HTERT RPE-1 (cell line): Measurements from ENCODE around the gene TBC1D22A.

Source experiments
- in situ Hi-C: fragments of 300-500 bp; cut with MboI; formaldehyde crosslinking; loops from 4 replicates; pipeline ENCODE4 v1.14.3; 2020; ENCODE audit warnings: low sequenced_read_pairs

Gene TBC1D22A

DNA sequence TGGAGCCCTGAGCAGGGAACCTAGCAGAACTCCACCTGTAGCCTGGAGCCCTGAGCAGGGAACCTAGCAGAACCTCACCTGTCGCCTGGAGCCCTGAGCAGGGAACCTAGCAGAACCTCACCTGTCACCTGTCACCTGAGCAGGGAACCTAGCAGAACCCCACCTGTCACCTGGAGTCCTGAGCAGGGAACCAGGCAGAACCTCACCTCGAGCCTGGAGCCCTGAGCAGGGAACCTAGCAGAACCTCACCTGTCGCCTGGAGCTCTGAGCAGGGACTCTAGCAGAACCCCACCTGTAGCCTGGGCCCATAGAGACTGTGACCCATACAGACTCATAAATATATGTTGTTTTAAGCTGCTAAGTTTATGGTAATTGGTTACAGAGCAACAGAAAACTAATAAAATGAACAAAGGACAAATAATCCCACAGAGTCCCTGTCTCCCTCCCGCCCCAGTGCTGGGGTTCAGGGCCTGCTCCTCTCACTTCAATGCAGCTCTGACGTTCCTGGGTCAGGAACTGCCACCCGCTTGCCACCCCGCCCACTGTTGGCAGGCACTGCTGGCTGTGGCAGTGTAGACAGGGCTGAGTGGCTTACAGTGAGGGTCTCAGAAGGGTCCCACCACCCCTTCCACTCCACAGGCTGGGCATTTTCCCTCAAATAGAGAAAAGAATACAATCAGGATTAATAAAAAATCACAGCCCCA is 259.1 kb downstream of the TBC1D22A start:
- in situ Hi-C loops: no loop called here

- in situ Hi-C loops: no loop called here
Observed at GRCh38 chr22:47022075-47022473, 259.6 kb downstream of the TBC1D22A start.

DNA sequence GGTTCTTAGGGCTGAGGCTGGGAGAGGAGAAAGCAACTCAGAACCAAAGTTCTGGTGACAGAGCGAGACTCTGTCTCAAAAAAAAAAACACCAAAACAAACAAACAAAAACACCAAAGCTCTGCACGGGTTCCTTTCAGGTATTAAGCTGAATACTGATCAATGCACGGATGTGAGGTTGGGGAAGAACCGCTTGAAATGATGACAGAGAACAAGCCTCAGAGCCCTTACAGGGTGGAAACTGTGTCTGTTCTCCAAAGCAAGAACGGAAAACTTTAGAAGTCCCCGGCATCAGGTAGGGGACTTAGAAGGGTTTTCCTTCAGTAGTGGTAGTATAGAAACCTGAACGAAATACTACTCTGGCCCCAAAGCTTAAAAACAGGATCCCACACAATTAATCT is 260.0 kb downstream of the TBC1D22A start:
- in situ Hi-C loops: no loop called here

GRCh38 chr22:47023871-47024270 is 261.4 kb downstream of the TBC1D22A start:
- in situ Hi-C loops: no loop called here

DNA sequence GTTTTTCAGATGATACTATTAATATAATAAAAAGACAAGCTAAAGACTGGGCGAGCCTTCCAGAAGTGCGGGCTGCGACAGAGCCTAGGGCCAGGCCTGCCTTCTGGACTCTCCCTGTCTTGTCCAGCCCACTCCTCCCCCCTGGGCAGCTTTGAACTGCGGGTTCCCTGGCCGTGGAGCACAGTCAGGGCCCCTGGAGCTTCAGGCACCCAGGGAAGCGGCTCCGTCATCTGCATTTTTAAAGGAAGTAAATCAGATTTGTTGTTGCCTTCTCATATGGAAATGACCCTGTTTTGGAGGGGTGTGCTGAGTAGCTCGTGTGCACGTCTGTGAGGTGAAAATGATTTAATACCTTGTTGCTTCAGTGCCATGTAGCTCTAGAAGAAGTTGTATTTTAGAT is 265.3 kb downstream of the TBC1D22A start:
- in situ Hi-C loops: no loop called here

- in situ Hi-C loops: no loop called here
Observed at GRCh38 chr22:47029244-47030074, 267.0 kb downstream of the TBC1D22A start.

GRCh38 chr22:47030143-47030661 is 267.8 kb downstream of the TBC1D22A start:
- in situ Hi-C loops: no loop called here

GRCh38 chr22:47030881-47031627 is 268.6 kb downstream of the TBC1D22A start:
- in situ Hi-C loops: no loop called here

DNA sequence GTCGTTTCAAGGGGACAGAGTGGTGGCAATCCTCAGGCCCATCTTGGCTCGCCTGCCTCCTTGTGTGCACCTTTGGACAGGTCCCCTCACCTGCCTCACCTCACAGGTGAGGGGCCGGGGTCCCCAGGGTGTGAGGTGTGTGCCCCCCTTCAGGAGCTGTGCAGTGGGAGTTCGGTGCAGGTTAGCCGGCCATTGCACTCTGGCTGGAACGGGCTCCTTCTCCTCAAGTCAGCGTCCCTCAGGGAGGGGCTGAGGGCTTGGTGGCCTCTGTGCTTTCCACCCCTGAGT is 269.1 kb downstream of the TBC1D22A start:
- in situ Hi-C loops: no loop called here

DNA sequence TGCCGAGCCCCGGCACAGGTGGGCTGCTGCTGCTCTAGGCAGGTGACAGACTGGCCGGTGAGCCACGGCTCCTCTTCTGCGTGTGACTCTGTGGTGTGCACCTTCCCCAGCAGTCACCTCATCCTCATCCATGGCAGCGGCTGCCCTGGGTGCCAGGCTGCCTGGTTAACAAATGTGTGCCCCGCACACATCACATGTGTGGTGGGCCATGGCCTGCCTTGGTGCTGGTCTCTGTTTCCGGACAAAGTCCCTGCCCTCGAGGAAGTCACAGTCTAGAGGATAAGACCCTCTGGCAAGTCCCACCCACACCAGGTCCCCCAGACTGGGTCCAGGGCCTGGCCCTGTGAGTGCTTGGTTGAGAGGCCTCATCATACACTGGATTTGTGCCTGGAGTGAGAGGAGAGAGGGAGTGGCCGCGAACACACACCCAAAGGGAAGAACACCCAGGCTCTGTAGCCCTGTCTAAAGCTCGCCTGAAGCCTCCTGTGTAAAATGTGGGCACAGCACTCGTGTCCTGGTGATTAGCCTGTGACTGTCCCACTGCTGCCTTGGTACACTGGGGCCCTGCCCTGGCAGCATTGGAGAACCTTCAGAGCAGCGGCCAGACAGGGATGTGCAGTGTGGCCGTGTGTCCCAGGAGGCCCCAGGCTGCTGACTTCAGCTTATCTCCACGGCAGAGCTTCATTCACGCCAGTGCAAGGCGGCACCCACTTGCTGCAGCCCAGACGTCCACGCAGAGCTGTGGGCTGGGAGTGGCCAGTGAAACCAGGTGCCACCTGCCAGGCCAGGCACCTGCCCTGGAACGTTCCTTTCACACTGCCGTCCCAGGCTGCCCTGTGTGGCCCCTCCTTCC is 269.9 kb downstream of the TBC1D22A start:
- in situ Hi-C loops: no loop called here

GRCh38 chr22:47032956-47033647 is 270.7 kb downstream of the TBC1D22A start:
- in situ Hi-C loops: no loop called here

- in situ Hi-C loops: no loop called here
Observed at GRCh38 chr22:47033648-47034000, 271.2 kb downstream of the TBC1D22A start.

- in situ Hi-C loops: no loop called here
Observed at GRCh38 chr22:47034076-47034808, 271.8 kb downstream of the TBC1D22A start.

DNA sequence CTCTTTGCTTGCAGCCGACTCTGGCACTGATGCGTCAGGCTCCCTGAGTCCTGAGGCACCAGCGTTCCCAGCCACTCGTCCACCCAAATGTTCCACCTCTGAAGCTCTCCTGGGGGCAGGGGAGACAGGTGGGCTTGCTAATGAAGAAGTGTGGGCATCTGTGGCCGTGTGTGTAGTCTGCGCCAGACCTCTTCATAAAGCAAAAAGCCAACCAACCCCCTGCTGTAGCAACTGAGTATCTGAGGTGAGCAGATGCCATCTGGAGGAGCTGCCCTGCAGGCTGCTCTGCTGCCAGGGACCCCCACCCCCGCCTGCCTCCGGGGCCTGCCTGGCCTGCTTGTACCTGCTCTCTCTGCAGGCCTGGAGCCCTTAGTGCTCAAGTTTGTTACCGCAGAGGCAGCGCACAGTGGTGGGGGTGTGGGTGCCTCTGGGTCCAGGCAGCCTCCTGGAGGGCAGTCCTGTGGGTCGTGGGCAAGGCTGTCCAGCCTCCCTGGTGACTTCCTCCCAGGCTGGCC is 272.5 kb downstream of the TBC1D22A start:
- in situ Hi-C loops: no loop called here

DNA sequence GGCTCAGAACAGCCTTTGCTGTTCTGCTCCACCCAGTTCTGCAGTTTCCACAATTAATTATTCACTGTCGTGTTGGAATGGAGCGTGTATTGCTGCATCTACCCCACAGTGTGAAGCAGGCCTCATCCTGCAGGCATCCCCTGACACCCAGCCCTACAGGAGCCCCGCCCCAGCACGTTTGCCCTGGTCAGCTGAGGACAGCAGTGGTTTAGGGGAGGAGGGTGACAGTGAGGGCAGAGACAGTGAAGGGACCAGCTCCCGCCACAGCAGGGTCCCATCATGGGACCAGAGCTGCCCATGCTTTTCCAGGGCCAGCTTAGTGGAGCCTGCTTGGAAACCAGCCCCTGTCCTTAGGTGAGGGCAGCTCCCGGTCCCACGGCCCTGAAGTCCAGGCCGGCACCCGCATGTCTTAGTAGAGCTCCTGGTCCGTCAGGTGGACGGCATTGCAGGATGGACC is 273.0 kb downstream of the TBC1D22A start:
- in situ Hi-C loops: no loop called here

DNA sequence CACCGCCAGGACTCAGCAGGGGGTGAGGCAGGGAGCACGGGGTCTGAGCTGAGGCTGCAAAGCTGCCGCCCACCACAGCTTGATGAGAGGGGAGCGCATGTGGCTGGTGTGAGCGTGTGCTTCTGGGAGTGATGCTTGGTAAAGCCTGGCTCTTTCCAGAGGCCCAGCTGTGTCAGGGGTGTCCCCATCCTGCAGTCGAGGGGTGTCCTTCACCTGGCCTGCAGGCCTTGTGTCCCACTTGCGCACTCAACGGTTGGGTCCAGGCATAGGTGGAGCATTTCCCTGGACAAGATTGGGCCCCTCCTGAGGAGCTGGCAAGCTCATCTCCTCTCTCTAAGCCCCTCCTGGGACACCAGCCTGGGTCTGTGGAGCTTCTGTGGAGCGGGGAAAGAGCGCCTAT is 273.9 kb downstream of the TBC1D22A start:
- in situ Hi-C loops: no loop called here

DNA sequence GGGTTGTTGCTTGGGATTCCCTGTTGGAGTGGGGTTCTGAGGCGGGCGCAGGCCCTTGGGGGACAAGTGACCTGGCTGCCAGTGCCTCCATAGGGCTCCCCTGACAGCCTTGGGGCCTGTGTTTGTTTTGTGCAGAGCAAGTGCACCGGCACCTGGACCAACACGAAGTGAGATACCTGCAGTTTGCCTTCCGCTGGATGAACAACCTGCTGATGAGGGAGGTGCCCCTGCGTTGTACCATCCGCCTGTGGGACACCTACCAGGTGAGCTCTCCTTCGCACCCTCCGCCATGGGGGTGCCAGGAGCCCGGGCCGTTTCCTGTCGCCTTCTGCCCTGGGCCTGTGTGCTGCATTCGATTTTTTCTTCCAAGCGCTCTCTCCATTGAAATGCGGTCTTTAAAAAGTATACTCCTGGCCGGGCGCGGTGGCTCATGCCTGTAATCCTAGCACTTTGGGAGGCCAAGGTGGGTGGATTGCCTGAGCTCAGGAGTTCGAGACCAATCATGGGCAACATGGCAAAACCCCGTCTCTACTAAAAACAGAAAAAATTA is 274.6 kb downstream of the TBC1D22A start:
- in situ Hi-C loops: no loop called here

DNA sequence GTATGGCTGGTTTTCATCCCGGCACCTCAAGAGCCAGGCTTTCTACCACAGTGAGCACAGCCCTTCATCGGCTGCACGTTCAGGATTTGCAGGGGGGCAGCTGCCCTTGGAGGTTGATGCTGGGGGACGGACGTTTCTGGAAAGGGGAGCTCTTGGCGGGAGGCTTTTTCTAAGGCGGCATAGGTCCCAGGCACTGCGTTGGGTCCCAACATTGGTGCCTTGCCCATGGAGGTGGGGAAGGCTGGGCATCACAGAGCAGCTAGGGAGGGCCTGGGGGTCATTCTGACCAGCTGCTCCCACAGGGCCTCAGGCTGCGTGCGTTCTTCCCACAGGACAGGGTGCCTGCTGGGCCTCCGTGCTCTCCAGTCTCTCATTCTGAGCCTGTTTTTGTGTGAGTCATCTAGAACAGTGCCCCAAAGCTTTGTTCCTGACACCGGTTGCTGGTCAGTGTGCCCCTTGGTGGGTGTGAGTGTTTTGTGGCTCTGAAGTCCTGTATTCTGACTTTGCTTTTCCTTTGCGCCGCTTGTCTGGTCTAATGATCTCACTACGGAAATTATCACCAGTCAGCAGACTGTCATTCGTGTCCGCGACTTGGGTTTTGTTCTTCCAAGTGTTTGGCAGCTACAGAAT is 275.9 kb downstream of the TBC1D22A start:
- in situ Hi-C loops: no loop called here
